HepG2 (cell line): Measurements from ENCODE around the gene MEGF6. TPM values are rescaled to one million over a fixed set of nuclear protein-coding genes. Genes with fewer than 3 reads are reported as not detected.
A peak's percentile ranks its signal among the peaks of the same experiment; 100 is the strongest.

ENCODE experiments used
- ADNP ChIP-seq: sonication (generic); formaldehyde crosslinking; IDR thresholded peaks from 2 replicates; pipeline ENCODE4 v1.4.0; 2020; ENCODE audit warnings: missing genetic modification reagents
- DNMT1 ChIP-seq: sonication (generic); formaldehyde crosslinking; IDR thresholded peaks from 2 replicates; pipeline ENCODE4 v1.5.1; 2020; ENCODE audit warnings: mild to moderate bottlenecking, missing genetic modification reagents
- GMEB1 ChIP-seq: sonication (generic); formaldehyde crosslinking; IDR thresholded peaks from 2 replicates; pipeline ENCODE4 v1.5.1; 2020; ENCODE audit warnings: missing genetic modification reagents, mild to moderate bottlenecking, borderline replicate concordance
- HMGXB3 ChIP-seq: sonication (generic); formaldehyde crosslinking; IDR thresholded peaks from 2 replicates; pipeline ENCODE4 v1.4.0; 2020; ENCODE audit warnings: missing genetic modification reagents, borderline replicate concordance
- SCMH1 ChIP-seq: sonication (generic); formaldehyde crosslinking; IDR thresholded peaks from 2 replicates; pipeline ENCODE4 v1.9.0; 2021; ENCODE audit warnings: missing genetic modification reagents, mild to moderate bottlenecking, borderline replicate concordance
- TFDP2 ChIP-seq: sonication (generic); formaldehyde crosslinking; IDR thresholded peaks from 2 replicates; pipeline ENCODE4 v1.4.0; 2020; ENCODE audit warnings: missing genetic modification reagents
- XBP1 ChIP-seq: sonication (generic); formaldehyde crosslinking; IDR thresholded peaks from 2 replicates; pipeline ENCODE4 v1.5.0; 2020; ENCODE audit warnings: missing genetic modification reagents
- ZFP62 ChIP-seq: sonication (generic); formaldehyde crosslinking; IDR thresholded peaks from 2 replicates; pipeline ENCODE4 v1.4.0; 2020; ENCODE audit warnings: missing genetic modification reagents
- ZMAT3 ChIP-seq: sonication (generic); formaldehyde crosslinking; conservative IDR thresholded peaks from 2 replicates; pipeline ENCODE4 v1.7.0; 2021; ENCODE audit warnings: missing genetic modification reagents
- ZNF318 ChIP-seq: sonication (generic); formaldehyde crosslinking; IDR thresholded peaks from 2 replicates; pipeline ENCODE4 v1.4.0; 2020; ENCODE audit warnings: mild to moderate bottlenecking, missing genetic modification reagents
- ZSCAN20 ChIP-seq: sonication (generic); formaldehyde crosslinking; IDR thresholded peaks from 2 replicates; pipeline ENCODE4 v1.4.0; 2020; ENCODE audit warnings: missing genetic modification reagents, mild to moderate bottlenecking, borderline replicate concordance
- polyA plus RNA-seq, 8 experiments: library from polyadenylated mRNA; depleted of rRNA in 3 of 8; stranded (reverse) in 7 of 8; unstranded in 1 of 8; fragments of >200 nt; fragmentation: Illumina TruSeq in 4 of 8; extraction: Trizol in 4 of 8; gene quantifications; 2 replicates each; pipeline versions ENCODE4 v1.2.1 to v1.2.3, GENCODE V29; 2011 to 2016; ENCODE audit warnings: low read depth in 4 of 8, missing spikeins in 1 of 8, mixed read lengths in 1 of 8; ENCODE audit not compliant: insufficient read depth in 1 of 8
- total RNA-seq, 5 experiments: library from RNA; depleted of rRNA; stranded (reverse); fragments of >200 nt; fragmentation: Illumina TruSeq; extraction: Trizol; gene quantifications; 2 replicates each; pipeline ENCODE4 v1.2.3, GENCODE V29; 2016; ENCODE audit warnings: low read depth in 1 of 5

The MEGF6 gene
- total and polyA plus RNA-seq, 2 of the 13 experiments (the other 11 are each of a cell fraction or from before 2014, with no cell fraction given) = 1.9 TPM

- TF ChIP-seq HMGXB3 (CRISPR knock-in tag) = no peak
- no peak for TF ChIP-seq ZMAT3 (CRISPR knock-in tag)
- TF ChIP-seq GMEB1 (CRISPR knock-in tag) = peak; percentile 46; the same call in 1 of the 2 replicates
- TF ChIP-seq SCMH1 (CRISPR knock-in tag) = no peak
- peak; percentile 39; the same call in 1 of the 2 replicates for TF ChIP-seq DNMT1
- TF ChIP-seq TFDP2 (CRISPR knock-in tag) = no peak; the same call in 1 of the 2 replicates
- TF ChIP-seq ZFP62 (CRISPR knock-in tag) = no peak
- TF ChIP-seq ZNF318 (CRISPR knock-in tag) = no peak
- TF ChIP-seq ADNP (CRISPR knock-in tag) = no peak
- no peak for TF ChIP-seq ZSCAN20 (CRISPR knock-in tag)
- no peak for TF ChIP-seq XBP1
These were observed 14.0 kb upstream of the MEGF6 start (continued) for GRCh38 chr1:3625151-3625907.
